GM18499 (cell line): ENCODE measurements around the gene SPAG9.

Experiments used
- ATAC-seq: cut with Tn5 transposase; IDR thresholded peaks from one replicate; pipeline ENCODE4 v1.9.1; 2021; ENCODE audit warnings: moderate number of reproducible peaks; ENCODE audit not compliant: insufficient read depth, unreplicated experiment

SPAG9 gene, protein sequence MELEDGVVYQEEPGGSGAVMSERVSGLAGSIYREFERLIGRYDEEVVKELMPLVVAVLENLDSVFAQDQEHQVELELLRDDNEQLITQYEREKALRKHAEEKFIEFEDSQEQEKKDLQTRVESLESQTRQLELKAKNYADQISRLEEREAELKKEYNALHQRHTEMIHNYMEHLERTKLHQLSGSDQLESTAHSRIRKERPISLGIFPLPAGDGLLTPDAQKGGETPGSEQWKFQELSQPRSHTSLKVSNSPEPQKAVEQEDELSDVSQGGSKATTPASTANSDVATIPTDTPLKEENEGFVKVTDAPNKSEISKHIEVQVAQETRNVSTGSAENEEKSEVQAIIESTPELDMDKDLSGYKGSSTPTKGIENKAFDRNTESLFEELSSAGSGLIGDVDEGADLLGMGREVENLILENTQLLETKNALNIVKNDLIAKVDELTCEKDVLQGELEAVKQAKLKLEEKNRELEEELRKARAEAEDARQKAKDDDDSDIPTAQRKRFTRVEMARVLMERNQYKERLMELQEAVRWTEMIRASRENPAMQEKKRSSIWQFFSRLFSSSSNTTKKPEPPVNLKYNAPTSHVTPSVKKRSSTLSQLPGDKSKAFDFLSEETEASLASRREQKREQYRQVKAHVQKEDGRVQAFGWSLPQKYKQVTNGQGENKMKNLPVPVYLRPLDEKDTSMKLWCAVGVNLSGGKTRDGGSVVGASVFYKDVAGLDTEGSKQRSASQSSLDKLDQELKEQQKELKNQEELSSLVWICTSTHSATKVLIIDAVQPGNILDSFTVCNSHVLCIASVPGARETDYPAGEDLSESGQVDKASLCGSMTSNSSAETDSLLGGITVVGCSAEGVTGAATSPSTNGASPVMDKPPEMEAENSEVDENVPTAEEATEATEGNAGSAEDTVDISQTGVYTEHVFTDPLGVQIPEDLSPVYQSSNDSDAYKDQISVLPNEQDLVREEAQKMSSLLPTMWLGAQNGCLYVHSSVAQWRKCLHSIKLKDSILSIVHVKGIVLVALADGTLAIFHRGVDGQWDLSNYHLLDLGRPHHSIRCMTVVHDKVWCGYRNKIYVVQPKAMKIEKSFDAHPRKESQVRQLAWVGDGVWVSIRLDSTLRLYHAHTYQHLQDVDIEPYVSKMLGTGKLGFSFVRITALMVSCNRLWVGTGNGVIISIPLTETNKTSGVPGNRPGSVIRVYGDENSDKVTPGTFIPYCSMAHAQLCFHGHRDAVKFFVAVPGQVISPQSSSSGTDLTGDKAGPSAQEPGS (N-terminal part only)

DNA sequence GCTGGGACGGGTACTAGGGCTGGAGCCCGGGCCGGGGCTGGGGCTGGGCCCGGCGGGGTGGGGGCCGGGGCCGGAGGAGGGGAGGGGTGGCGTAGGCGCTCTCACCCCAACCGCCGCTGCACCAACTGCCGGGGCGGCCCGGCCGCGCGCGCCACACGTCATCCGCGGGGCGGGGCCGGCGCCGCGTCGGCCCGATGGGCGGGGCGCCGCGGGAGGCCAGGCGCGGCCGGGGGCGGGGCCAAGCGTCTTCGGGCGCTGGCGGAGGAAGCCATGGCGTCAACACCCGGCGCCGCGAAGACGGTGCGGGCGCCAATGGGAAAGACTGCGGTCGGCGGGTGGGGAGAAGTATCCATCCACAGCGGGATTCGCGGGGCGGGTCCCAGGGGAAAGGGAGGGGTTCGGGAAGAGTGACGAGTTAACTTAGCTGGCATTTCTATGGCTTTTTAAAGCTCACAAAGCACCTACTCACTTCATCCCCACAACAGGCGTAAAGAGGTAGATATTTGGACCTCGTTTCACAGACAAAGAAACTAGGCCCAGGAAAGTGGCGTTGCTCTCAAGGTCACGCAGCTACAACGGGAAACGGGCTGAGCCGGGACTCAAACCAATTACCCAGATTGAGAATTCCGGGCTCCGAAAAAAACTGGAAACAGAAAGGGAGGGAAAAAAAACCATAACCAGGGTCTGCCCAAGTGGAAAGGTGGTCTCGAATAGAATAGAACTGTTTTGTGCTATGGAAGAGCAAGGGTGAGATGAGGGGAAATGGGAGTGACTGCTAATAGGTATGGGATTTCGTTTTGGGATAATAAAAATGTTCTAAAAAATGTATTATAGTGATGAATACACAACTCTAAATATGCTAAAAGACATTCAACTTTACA, at the start of gene SPAG9:
SPAG9 (minus strand) TSS at position 130 of the 881 bp plus-strand sequence. CDS start 212 bp downstream, outside the sequence.
- no peak for ATAC-seq

DNA sequence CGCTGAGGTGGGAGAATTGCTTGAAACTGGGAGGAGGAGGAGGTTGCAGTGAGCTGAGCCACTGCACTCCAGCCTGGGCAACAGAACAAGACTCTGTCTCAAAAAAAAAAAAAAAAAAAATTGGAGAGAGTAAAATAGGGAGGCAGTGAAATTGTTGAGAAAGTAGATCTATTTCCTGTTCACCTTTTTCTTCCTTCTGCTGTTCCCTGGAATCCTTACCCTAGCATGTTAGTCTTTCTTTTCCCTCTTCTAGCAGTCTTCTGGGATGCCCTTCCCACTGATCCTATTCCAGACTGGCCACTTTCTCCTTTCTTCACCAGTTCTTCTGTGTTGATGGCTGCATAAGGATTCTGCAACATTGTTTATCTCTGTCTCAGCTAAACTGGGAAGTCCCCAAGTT, 48.7 kb upstream of the SPAG9 start:
- no peak for ATAC-seq

DNA sequence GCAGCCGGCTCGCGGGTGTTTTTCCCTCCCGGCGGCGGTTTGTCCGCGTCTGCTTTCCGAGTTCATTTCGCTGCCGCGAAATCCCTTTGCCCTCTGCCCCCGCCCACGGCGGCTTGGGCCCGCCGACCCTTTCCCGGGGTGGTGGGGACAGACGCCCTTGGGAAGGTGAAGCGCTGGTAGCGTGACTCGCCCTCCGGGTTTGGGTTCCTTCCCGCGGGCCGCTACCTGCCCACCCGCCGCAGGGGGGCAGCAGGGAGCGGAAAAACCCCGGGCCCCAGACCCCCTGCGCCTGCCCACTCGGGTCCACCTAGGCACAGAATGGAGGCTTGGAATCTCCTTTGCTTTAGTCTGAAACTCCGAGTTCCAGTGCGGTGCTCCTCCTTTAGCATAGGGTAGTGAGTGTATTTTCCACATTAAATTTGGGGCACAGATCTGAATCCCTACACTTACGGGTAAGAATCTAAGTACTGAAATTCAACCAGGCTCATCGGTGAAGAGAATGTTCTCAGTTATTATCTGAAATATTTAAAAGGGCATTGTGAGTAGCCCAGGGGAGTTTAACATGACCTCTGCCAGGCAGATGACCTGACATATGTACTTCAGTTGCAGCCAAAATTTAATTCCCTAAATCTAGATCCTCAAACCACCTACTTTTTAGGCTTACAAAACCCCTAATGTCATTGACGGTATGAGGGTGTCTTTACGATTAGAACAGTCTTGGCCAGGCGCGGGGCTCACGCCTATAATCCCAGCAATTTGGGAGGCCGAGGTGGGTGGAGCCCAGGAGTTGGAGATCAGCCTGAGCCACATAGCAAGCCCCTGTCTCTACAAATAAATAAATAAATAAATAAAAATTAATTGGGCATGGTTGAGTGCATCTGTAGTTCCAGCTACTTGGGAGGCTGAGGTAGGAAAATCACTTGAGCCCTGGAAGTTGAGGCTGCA, 46.6 kb upstream of the SPAG9 start:
- peak; percentile 39 for ATAC-seq

DNA sequence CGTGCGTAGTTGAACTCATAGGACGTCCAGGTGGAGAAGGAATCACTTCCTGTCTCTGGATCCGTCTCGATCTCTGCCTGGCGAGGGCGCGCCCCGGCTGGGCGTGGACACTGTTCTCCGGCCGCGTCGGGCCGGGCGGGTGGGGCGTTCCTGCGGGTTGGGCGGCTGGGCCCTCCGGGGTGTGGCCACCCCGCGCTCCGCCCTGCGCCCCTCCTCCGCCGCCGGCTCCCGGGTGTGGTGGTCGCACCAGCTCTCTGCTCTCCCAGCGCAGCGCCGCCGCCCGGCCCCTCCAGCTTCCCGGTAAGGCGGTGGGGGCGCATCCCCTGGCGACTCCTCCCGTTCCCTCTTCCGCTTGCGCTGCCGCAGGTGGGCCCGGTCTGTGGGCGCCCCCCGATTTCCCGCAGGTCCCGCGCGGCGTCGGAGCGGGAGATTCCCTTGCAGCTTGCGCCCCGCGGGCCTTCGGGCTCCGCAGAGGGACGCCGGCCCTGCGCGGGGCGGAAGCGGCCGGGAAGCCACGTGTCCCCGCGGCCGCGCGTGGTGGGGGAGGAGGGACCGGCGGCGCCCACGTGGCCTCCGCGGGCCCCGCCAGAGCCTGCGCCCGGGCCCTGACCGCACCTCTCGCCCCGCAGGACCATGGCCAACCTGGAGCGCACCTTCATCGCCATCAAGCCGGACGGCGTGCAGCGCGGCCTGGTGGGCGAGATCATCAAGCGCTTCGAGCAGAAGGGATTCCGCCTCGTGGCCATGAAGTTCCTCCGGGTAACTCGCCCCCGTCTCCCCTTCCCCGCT, 45.7 kb upstream of the SPAG9 start, which contains the start of gene NME2:
NME2 (plus strand) TSS at position 214 of the 789 bp plus-strand sequence; CDS start at position 634, 420 bp downstream.
- peak; percentile 40 for ATAC-seq

DNA sequence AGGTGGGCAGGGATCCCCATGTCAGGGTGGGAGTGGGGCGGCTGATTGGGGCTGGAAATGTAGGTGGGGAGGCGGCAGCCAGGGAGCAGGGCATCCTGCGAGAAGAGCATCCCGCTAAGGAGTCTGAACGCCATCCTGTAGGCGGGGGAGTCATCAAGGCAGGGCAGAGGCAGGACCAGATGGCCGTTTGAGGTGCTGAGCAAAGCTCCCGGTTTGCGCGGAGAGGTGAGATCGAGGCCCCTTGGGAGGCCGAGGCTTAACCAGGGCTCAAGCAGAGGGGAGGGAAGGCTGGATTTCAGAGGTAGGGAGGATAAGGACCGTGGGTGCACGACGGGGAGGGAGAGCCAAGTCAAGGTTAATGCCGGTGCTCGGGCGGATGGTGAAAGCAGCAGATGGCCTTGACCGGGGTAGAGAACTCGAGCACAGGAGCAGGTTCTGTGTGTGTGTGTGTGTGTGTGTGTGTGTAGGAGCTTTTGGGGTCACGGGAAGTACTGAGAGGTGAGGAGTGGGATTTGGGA, 45.1 kb upstream of the SPAG9 start:
- no peak for ATAC-seq

DNA sequence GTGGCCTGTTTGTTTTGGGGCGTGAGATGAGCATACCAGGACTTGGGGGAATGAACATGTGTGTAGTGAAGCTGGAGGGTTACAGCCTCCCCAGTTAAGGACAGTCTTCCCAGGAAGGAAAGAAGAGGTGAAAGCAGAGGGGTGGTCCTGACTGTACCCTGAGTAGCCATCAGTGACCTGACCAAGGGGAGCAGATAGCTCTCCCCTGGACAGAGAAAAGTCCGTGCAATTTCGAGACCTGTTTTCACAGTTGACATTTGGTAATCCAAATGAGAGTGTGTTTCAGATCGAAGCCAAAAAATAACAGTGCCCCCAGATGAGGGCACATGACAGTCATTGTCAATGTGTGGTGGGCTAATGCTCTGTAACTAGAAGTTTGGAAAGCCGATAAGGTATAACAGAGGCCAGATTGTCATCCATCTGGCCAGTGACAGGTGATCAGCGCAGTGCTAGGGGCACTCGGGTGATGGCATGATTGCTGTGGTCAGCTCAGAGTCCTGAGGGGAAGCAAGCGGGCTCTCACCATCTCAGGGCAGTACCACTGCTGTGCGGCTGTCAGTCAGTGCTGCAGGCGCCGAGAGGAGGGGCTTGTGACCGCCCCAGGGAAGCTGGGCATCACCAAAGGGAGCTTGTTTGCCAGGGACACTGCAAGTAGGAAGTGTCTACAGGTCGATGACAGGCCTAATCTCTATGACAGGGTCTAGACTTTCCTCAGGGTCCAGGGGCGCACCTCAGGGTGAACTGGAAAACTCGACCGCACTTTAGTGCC, 44.4 kb upstream of the SPAG9 start:
- no peak for ATAC-seq

DNA sequence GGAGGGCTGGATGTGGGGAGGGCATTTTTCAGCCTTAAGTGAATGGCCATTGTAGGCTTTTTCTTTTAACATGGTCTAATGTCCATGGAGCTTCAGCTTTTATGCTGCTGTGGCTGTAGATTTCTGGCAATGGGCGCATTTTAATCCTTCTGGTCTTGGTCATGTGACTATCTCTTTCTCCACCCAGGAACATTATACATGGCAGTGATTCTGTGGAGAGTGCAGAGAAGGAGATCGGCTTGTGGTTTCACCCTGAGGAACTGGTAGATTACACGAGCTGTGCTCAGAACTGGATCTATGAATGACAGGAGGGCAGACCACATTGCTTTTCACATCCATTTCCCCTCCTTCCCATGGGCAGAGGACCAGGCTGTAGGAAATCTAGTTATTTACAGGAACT, 40.9 kb upstream of the SPAG9 start:
- no peak for ATAC-seq

DNA sequence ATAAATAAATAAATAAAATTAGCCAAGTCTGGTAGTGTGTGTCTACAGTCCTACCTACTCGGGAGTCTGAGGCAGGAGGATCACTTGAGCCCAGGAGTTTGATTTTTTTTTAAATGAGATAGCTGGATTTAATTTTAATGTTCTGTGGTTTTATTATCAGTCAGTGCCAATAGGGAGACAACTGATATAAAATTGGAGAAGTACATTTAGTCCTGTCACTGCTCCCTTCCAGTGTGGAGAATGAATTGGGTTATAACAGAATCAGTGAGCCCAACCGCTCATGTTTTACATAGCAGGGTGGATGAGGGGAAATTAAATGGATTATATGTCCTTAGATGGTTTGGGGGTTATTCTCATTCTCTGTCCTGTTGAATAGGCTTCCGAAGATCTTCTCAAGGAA, 38.9 kb upstream of the SPAG9 start:
- no peak for ATAC-seq

DNA sequence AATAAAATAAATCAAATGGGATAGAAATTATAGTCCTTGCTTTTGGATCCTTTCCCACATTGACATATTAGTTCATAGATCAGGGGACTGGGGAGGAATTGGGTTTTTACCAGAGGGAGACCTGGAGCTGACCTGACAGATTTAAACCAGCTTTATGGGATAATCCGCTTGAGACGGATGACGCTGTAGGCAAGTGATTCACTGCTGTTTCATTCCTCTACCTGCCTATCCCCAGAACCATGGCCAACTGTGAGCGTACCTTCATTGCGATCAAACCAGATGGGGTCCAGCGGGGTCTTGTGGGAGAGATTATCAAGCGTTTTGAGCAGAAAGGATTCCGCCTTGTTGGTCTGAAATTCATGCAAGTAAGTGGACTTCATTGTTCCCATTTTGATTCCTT, 34.7 kb upstream of the SPAG9 start:
- ATAC-seq, result no peak

DNA sequence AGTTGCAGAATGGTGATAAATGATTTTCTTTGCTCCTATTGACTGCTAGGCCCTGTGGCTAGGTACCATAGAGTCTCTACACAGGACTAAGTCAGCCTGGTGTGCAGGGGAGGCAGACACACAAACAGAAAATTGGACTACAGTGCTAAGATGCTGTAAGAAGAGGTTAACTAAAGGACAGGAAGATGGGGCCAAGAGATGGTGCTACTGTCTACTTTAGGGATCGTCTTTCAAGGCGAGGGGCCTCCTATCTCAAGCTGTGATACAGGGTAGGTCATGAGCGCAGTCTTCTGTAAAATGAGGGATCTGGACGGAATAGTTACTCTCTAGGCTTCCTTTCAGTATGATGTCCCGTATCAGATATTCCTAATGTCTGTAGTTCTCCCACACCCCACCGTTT, 33.5 kb upstream of the SPAG9 start:
- no peak for ATAC-seq

DNA sequence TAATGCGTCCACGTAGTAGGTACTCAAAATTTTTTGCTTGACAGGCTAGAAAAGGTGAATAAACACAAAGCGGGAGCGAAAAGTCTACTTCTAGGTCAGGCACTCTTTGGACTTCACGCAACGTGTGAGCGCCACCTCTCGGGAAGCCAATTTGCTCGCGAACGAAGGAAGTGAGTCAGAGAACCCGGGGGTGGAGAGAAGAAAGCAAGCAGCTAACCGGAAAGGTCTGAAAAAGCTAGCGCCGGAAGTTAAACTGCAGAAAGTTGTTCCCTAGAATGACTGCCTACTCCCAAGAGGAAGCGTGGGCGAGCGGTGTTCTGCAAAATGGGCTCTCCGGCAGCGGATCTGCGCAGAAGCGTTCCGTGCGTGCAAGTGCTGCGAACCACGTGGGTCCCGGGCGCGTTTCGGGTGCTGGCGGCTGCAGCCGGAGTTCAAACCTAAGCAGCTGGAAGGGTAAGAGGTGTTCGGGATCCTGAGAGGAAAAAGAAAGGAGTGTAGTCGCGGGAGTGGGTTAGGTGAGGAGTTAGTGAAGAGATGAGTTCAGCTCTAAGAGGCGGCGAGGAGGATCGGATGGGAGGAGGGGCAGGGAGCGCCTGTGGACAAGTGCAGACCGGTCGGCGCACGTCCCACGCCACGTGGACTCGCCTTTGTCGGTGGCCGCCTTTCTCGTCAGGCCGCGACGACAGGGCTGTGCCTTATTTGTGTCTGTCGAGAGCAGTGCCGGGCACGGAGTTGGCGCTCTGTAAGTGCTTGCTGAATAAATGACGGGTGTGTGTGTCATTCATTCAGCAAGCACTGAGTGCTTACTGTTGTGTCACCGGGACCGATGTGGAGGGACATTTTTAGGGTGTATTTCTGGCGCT, 32.8 kb upstream of the SPAG9 start, which contains the start of gene NME1:
NME1 (plus strand) TSS at position 350 of the 863 bp plus-strand sequence. CDS start 2,096 bp downstream, outside the sequence.
- peak; percentile 89 for ATAC-seq

DNA sequence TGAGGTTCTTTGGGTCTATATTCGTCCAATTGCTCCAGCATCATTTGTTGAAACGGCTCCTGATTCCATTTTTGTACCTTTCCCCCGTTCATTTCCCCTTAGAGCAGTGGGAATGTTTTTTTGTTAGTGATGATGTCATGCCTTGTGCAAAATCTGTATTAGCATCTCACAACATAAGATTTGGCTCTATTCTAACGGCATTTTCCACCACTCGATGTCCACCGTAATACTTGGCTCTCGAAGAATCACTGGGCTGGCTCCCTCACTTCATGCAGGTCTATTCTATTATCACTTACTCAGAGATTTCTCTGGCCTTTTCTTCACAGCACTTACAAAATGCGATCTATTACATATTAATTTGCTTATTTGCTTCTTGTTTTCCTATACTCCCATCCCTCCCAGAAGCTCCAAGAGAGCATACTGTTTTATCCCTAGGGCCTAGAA, 32.1 kb upstream of the SPAG9 start:
- no peak for ATAC-seq

DNA sequence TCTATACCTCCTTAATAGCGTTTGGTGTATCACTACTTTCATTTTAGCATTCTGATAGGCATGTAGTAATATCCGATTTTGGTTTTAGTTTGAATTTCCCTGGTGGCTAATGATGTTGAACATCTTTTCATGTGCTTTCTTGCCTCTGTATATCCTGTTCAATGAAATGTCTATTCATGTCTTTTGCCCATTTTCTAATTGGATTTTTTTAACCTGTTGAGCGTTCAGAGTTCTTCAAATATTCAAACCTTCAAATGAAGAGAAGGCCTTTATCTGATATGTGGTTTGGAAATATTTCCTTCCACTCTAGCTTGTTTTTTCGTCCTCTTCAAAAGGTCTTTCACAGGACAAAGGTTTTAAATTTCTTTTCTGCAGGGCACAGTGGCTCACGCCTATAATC, 30.3 kb upstream of the SPAG9 start:
- ATAC-seq, result no peak

DNA sequence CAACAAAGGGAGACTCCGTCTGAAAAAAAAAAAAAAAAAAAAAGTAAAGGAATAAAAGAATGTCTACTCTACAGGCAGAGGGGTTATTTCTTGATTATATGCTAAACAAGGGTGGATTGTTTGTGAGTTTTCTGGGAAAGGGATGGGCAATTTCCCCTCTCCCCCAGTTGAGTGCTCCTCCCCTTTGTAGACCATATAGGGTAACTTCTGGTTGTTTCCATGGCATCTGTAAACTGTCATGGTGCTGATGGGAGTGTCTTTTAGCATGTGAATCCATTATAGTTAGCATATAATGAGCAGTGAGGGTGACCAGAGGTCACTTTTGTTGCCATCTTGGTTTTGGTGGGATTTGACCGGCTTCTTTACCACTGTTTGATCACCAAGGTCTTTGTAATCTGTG, 28.5 kb upstream of the SPAG9 start:
- ATAC-seq, result no peak

DNA sequence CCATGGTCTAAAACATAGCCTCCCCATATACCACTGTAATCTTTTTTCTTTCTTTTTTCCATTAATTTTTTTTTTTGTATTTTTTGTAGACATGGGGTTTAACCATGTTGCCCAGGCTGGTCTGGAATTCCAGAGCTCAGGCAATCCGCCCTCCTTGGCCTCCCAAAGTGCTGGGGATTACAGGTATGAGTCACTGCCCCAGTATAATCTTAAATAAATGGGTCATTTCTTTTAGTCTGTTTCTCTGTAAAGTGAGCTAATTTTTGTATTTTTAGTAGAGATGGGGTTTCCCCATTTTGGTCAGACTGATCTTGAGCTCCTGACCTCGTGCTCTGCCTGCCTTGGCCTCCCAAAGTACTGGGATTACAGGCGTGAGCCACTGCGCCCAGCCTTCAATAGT, 27.0 kb upstream of the SPAG9 start:
- ATAC-seq, result no peak
